ENCODE data around the gene IPMK. TPM values are rescaled to one million over a fixed set of nuclear protein-coding genes. Genes with fewer than 3 reads are reported as not detected.

The IPMK gene
- total and polyA plus RNA-seq, 9 donors = 1.5 to 4.3 (median 2.8) TPM

DNA sequence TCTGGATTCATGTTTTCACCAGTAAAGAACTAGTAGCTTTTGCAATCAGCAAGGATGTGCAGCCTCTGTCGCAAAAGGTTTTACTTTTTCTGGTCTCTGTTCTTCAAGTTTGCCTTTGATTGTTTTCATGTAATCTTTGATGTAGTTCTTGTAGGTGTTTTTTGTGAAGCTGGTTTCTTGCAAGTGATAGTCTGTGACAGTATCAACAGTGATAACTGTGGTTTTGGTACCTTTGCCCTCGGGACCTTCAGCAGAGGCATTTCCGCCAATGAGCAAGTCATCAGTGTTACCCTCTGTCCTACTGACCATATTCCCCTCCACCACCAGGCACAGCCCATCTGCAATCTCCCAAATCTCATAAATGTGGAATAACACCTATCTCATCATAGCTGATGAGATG lies 55.1 kb downstream of the IPMK start:
- H3K27me3 ChIP-seq = no peaks in the 10 kb centered on the region
- H3K27ac ChIP-seq = no peak overlapping the region
- WGBS, 3 donors = 85 to 97% (median 89%) methylated on average over 3 of the region's 3 CpGs
- no peaks in the 10 kb centered on the region for H3K4me1 ChIP-seq (ENCODE audit: insufficient read depth)
- H3K36me3 ChIP-seq = no peaks in the 10 kb centered on the region
- DNase-seq = no peak
- no peak for TF ChIP-seq POLR2A (IDR thresholded peaks at IDR 0.05)
- no peak for TF ChIP-seq EP300 (IDR thresholded peaks at IDR 0.05)
- TF ChIP-seq, protein P1, sequence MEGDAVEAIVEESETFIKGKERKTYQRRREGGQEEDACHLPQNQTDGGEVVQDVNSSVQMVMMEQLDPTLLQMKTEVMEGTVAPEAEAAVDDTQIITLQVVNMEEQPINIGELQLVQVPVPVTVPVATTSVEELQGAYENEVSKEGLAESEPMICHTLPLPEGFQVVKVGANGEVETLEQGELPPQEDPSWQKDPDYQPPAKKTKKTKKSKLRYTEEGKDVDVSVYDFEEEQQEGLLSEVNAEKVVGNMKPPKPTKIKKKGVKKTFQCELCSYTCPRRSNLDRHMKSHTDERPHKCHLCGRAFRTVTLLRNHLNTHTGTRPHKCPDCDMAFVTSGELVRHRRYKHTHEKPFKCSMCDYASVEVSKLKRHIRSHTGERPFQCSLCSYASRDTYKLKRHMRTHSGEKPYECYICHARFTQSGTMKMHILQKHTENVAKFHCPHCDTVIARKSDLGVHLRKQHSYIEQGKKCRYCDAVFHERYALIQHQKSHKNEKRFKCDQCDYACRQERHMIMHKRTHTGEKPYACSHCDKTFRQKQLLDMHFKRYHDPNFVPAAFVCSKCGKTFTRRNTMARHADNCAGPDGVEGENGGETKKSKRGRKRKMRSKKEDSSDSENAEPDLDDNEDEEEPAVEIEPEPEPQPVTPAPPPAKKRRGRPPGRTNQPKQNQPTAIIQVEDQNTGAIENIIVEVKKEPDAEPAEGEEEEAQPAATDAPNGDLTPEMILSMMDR (IDR thresholded peaks at IDR 0.05) = no peak
- intact Hi-C loops (cut with DNase I) = no loop called here
- H3K9me3 ChIP-seq = no peaks in the 10 kb centered on the region
- no peak overlapping the region for H3K4me3 ChIP-seq

- Histone ChIP-seq H3K27ac (no peak overlapping the region), H3K4me3 (no peak overlapping the region), H3K9me3 (no peaks in the 10 kb centered on the region), H3K4me1 (ENCODE audit: insufficient read depth) (no peaks in the 10 kb centered on the region), H3K27me3 (no peaks in the 10 kb centered on the region), H3K36me3 (no peaks in the 10 kb centered on the region)
- TF ChIP-seq, protein P1 (IDR thresholded peaks at IDR 0.05) = no peak
- TF ChIP-seq POLR2A (IDR thresholded peaks at IDR 0.05) = no peak
- no peak for TF ChIP-seq EP300 (IDR thresholded peaks at IDR 0.05)
- no peak for DNase-seq
- intact Hi-C loops (cut with DNase I) = no loop called here
- 92 to 95% (median 93%) methylated on average over 6 of the region's 6 CpGs for WGBS, 3 donors
Measured at GRCh38 chr10:58210160-58210559, 57.5 kb downstream of the IPMK start.

- Histone ChIP-seq H3K27ac (no peak overlapping the region), H3K4me1 (ENCODE audit: insufficient read depth) (no peaks in the 10 kb centered on the region), H3K9me3 (no peaks in the 10 kb centered on the region), H3K36me3 (no peaks in the 10 kb centered on the region), H3K27me3 (no peaks in the 10 kb centered on the region), H3K4me3 (no peak overlapping the region)
- intact Hi-C loops (cut with DNase I) = no loop called here
- TF ChIP-seq EP300 (IDR thresholded peaks at IDR 0.05) = no peak
- TF ChIP-seq, protein P1 (IDR thresholded peaks at IDR 0.05) = no peak
- TF ChIP-seq POLR2A (IDR thresholded peaks at IDR 0.05) = no peak
- WGBS, 3 donors = 91 to 94% (median 93%) methylated on average over 3 of the region's 3 CpGs
- no peak for DNase-seq
Measured at GRCh38 chr10:58209669-58210068, 58.0 kb downstream of the IPMK start.

DNA sequence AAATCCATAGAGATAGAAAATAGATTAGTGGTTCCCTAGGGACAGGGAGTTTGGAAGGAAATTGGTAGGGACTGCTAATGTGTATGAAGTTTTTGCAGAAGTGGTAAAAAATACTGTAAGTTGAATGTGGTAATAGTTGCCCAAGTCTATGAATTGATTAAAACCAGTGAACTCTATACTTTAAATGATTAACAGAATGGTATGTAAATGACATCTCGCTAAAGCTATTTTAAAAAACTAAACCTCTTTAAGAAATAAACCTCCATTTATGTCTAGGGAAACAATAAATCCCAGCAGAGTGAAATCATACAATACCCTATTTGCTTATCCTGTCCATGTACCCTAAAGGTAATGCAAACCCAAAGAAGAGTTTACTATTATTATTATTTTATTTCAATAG lies 61.4 kb downstream of the IPMK start:
- TF ChIP-seq POLR2A (IDR thresholded peaks at IDR 0.05) (no peak), EP300 (IDR thresholded peaks at IDR 0.05) (no peak)
- TF ChIP-seq, protein P1 (IDR thresholded peaks at IDR 0.05) = no peak
- no peaks in the 10 kb centered on the region for H3K4me1 ChIP-seq (ENCODE audit: insufficient read depth)
- WGBS, 3 donors = 94 to 100% (median 100%) methylated on average over 1 of the region's 1 CpG

More for the DNA sequence above, 61.4 kb downstream of the IPMK start:
- H3K36me3 ChIP-seq = no peaks in the 10 kb centered on the region
- H3K4me3 ChIP-seq = no peak overlapping the region
- intact Hi-C loops (cut with DNase I) = no loop called here
- no peaks in the 10 kb centered on the region for H3K9me3 ChIP-seq
- H3K27ac ChIP-seq = no peak overlapping the region
- H3K27me3 ChIP-seq = no peaks in the 10 kb centered on the region
- DNase-seq = no peak

Measured in ovary (tissue), 9 donors.